Upper lobe of left lung (tissue), 6 donors: ENCODE measurements around the gene SYT7. TPM values are rescaled to one million over a fixed set of nuclear protein-coding genes. Genes with fewer than 3 reads are reported as not detected.

Source experiments
- ATAC-seq, 2 donors: fragments of 200-7000 bp; cut with Tn5 transposase; one replicate each; pipeline ENCODE4 v1.9.1; 2022; ENCODE audit warnings: mild to moderate bottlenecking in 2 of 2, moderate library complexity in 2 of 2; ENCODE audit not compliant: low FRiP score in 2 of 2
- DNase-seq, 2 donors: peaks; one replicate each; pipeline ENCODE4 v3.0.0-alpha.2; 2019 to 2020
- H3K27ac ChIP-seq, 4 donors: fragments of 200-600 bp; sonication (generic); one replicate each; pipeline ENCODE4 v1.5.1; 2016 to 2019
- H3K27me3 ChIP-seq, 4 donors: fragments of 200-600 bp; sonication (generic); one replicate each; pipeline ENCODE4 v1.5.1; 2017 to 2019
- H3K36me3 ChIP-seq, 4 donors: fragments of 200-600 bp; sonication (generic); one replicate each; pipeline ENCODE4 v1.5.1; 2016 to 2019
- H3K4me1 ChIP-seq, 4 donors: fragments of 200-600 bp; sonication (generic); one replicate each; pipeline ENCODE4 v1.5.1; 2018 to 2019
- H3K4me3 ChIP-seq, 4 donors: fragments of 200-600 bp; sonication (generic); one replicate each; pipeline ENCODE4 v1.5.1; 2017 to 2019; ENCODE audit warnings: mild to moderate bottlenecking in 2 of 4, moderate library complexity in 1 of 4
- H3K9me3 ChIP-seq, 4 donors: fragments of 200-600 bp; sonication (generic); one replicate each; pipeline ENCODE4 v1.5.1; 2018 to 2019
- CTCF ChIP-seq, 6 experiments: fragments of 450-650 bp in 4 of 6; fragments of 200-600 bp in 2 of 6; sonication (generic) in 2 of 6; IDR thresholded peaks; one replicate each; pipeline ENCODE4 v1.5.1; 2016 to 2019; ENCODE audit warnings: antibody characterized with exemption in 6 of 6
- EP300 ChIP-seq, 4 donors: sonication (generic); formaldehyde crosslinking; IDR thresholded peaks; one replicate each; pipeline ENCODE4 v1.5.1; 2017; ENCODE audit warnings: antibody characterized with exemption in 4 of 4, control low read depth in 2 of 4
- POLR2A ChIP-seq, 4 donors: fragments of 450-650 bp; IDR thresholded peaks; one replicate each; pipeline ENCODE4 v1.5.1; 2016 to 2017; ENCODE audit warnings: antibody characterized with exemption in 4 of 4, mild to moderate bottlenecking in 2 of 4
- POLR2AphosphoS5 ChIP-seq, 2 donors: sonication (generic); formaldehyde crosslinking; IDR thresholded peaks; one replicate each; pipeline ENCODE4 v1.5.1; 2017; ENCODE audit warnings: antibody characterized with exemption in 2 of 2
- WGBS, 2 donors: methylation state at CpG; one replicate each; pipeline ENCODE4 v1.1.5; 2017 to 2018; 5-methylcytosine and 5-hydroxymethylcytosine counted together
- total RNA-seq, 6 donors: library from RNA; depleted of rRNA in 4 of 6; stranded (reverse); fragments of >200 nt in 4 of 6; gene quantifications; one replicate each; pipeline versions ENCODE4 v1.1.0 to v1.2.1, GENCODE V29; 2016 to 2021
- donor health status: DM: no; HTN: no; CAD: no; lungs with moderate emphysema.
- donor health status: DM: no; HTN: yes; CAD: no; lungs with severe emphysema.

Gene SYT7
- total RNA-seq, 6 donors from 2014 or later: 2.1 to 7.3 (median 4.9) TPM

GRCh38 chr11:61545341-61545740 is 35.5 kb downstream of the SYT7 start:
- H3K36me3 ChIP-seq: no peaks in the 10 kb centered on the region
- H3K27ac ChIP-seq: no peak overlapping the region
- TF ChIP-seq CTCF (IDR thresholded peaks at IDR 0.05) (peak in 1 of 6 experiments; percentile 18), POLR2A (IDR thresholded peaks at IDR 0.05) (no peak)
- H3K9me3 ChIP-seq: no peaks in the 10 kb centered on the region
- no peak for ATAC-seq
- no peak overlapping the region for H3K4me3 ChIP-seq
- H3K27me3 ChIP-seq: no peaks in the 10 kb centered on the region
- no peak for DNase-seq
- WGBS, 2 donors: 92 to 94% methylated on average over 7 of the region's 7 CpGs
- H3K4me1 ChIP-seq: no peaks in the 10 kb centered on the region

GRCh38 chr11:61544466-61544865 is 36.4 kb downstream of the SYT7 start:
- ATAC-seq (no peak), DNase-seq (peak in 1 of 2 donors; percentile 49)
- no peak overlapping the region for H3K4me3 ChIP-seq
- H3K36me3 ChIP-seq: no peaks in the 10 kb centered on the region
- 83 to 94% methylated on average over 2 to 6 of the region's 6 CpGs for WGBS, 2 donors
- no peak overlapping the region for H3K27ac ChIP-seq
- TF ChIP-seq CTCF (IDR thresholded peaks at IDR 0.05): no peak
- no peak for TF ChIP-seq EP300 (IDR thresholded peaks at IDR 0.05)
- no peak for TF ChIP-seq POLR2A (IDR thresholded peaks at IDR 0.05)
- no peak for TF ChIP-seq POLR2AphosphoS5 (IDR thresholded peaks at IDR 0.05)
- H3K4me1 ChIP-seq: no peaks in the 10 kb centered on the region
- H3K27me3 ChIP-seq: no peaks in the 10 kb centered on the region
- no peaks in the 10 kb centered on the region for H3K9me3 ChIP-seq

GRCh38 chr11:61543606-61544306 is 37.1 kb downstream of the SYT7 start:
- ATAC-seq (no peak), DNase-seq (no peak)
- Histone ChIP-seq H3K4me1 (no peaks in the 10 kb centered on the region), H3K9me3 (no peaks in the 10 kb centered on the region), H3K27ac (no peak overlapping the region), H3K36me3 (no peaks in the 10 kb centered on the region), H3K27me3 (no peaks in the 10 kb centered on the region), H3K4me3 (no peak overlapping the region)
- 90 to 98% methylated on average over 3 to 4 of the region's 4 CpGs for WGBS, 2 donors
- TF ChIP-seq POLR2A (IDR thresholded peaks at IDR 0.05): no peak
- TF ChIP-seq POLR2AphosphoS5 (IDR thresholded peaks at IDR 0.05): no peak
- TF ChIP-seq EP300 (IDR thresholded peaks at IDR 0.05): no peak
- TF ChIP-seq CTCF (IDR thresholded peaks at IDR 0.05): no peak

GRCh38 chr11:61542705-61543104 is 38.2 kb downstream of the SYT7 start:
- TF ChIP-seq EP300 (IDR thresholded peaks at IDR 0.05): no peak
- no peak for TF ChIP-seq POLR2AphosphoS5 (IDR thresholded peaks at IDR 0.05)
- no peak for TF ChIP-seq CTCF (IDR thresholded peaks at IDR 0.05)
- no peak for TF ChIP-seq POLR2A (IDR thresholded peaks at IDR 0.05)
- WGBS, 2 donors: 89 to 94% methylated on average over 6 to 16 of the region's 16 CpGs
- Histone ChIP-seq H3K27ac (no peak overlapping the region), H3K4me3 (no peak overlapping the region), H3K4me1 (no peaks in the 10 kb centered on the region), H3K36me3 (no peaks in the 10 kb centered on the region), H3K27me3 (no peaks in the 10 kb centered on the region), H3K9me3 (no peaks in the 10 kb centered on the region)
- peak in 1 of 2 donors; percentile 82 for DNase-seq
- no peak for ATAC-seq

GRCh38 chr11:61542024-61542461 is 38.8 kb downstream of the SYT7 start:
- Histone ChIP-seq H3K9me3 (no peaks in the 10 kb centered on the region), H3K36me3 (no peaks in the 10 kb centered on the region), H3K27me3 (no peaks in the 10 kb centered on the region), H3K4me3 (no peak overlapping the region), H3K27ac (no peak overlapping the region), H3K4me1 (no peaks in the 10 kb centered on the region)
- ATAC-seq: no peak
- peak in 1 of 2 donors; percentile 82 for DNase-seq
- TF ChIP-seq EP300 (IDR thresholded peaks at IDR 0.05) (no peak), POLR2A (IDR thresholded peaks at IDR 0.05) (no peak), CTCF (IDR thresholded peaks at IDR 0.05) (no peak), POLR2AphosphoS5 (IDR thresholded peaks at IDR 0.05) (no peak)
- 0 to 38% methylated on average over 1 to 18 of the region's 19 CpGs for whole genome bisulfite sequencing, 2 donors
